Heart left ventricle (tissue), 13 donors: ENCODE measurements around the gene DROSHA.

Experiments
- CTCF ChIP-seq, 12 donors: fragments of 200-600 bp; sonication (generic) in 4 of 12; IDR thresholded peaks; one replicate each; pipeline versions ENCODE4 v1.5.0 to v1.8.0; 2018 to 2022; ENCODE audit warnings: antibody characterized with exemption in 12 of 12, mild to moderate bottlenecking in 5 of 12
- POLR2A ChIP-seq, 2 donors: fragments of 450-650 bp; IDR thresholded peaks; one replicate each; pipeline ENCODE4 v1.6.1; 2017; ENCODE audit warnings: antibody characterized with exemption in 2 of 2, mild to moderate bottlenecking in 2 of 2, moderate library complexity in 2 of 2
- donor health status: ischemic (EF 13 %, LVEDD 7.1; RV severe dilation, severe dysfunction).
- donor health status: DM: no; HTN: yes; CAD: no.
- donor health status: DM: no; HTN: no; CAD: no.
- donor health status: ischemic (EF 25% LVEDD 6.9; RV normal size, moderate dysfunction).
- donor health status: ischemic (EF 25% LVEDD 5.7; RV mildly dilated, moderate dysfunction).
- donor health status: ischemic (EF 35%, LVEDD 5.7; RV mildly dilated, moderate dysfunction).
- donor health status: nonischemic (EF 11% LVEDD 7.7; RV severe dilation, severe dysfunction).
- donor health status: DM: yes; HTN: yes; CAD: no.
- donor health status: PGD.
- donor health status: ischemic (EF 29% LVEDD 5.4; RV normal size, mild dysfunction).
- donor health status: nonischemic (EF 23%, LVEDD 6.1; RV moderate dilation, normal function).

- TF ChIP-seq CTCF (IDR thresholded peaks at IDR 0.05), result no peak
- no peak for TF ChIP-seq POLR2A (IDR thresholded peaks at IDR 0.05)
Measured at GRCh38 chr5:31415009-31415923, 116.6 kb downstream of the DROSHA start.
